HG03571 (cell line): Measurements from ENCODE around the gene SAMD5.

Source experiments
- ATAC-seq: cut with Tn5 transposase; IDR thresholded peaks from one replicate; pipeline ENCODE4 v1.9.1; 2021; ENCODE audit not compliant: unreplicated experiment

SAMD5 gene

GRCh38 chr6:147617366-147617765 lies 108.9 kb downstream of the SAMD5 start:
- no peak for ATAC-seq

- ATAC-seq = no peak
Measured at GRCh38 chr6:147618457-147618856, 110.0 kb downstream of the SAMD5 start.

GRCh38 chr6:147618927-147619326 lies 110.4 kb downstream of the SAMD5 start:
- ATAC-seq = no peak
